ENCODE measurements around the gene CELF5.
"Not testable (repeated sequence)": the region's sequence is repeated elsewhere in the genome, so short reads cannot be mapped to it uniquely, and the experiment has no call there.

DNA sequence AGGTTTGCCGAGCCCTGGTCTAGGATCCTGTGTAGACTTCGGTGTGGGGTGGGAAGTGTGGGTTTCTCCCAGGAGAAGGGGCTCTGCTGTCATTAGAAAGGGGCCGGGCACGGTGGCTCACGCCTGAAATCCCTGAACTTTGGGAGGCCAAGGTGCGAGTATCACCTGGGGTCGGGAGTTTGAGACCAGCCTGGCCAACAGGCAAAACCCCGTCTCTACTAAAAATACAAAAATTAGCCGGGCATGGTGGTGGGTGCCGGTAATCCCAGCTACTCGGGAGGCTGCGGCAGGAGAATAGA lies 32.7 kb upstream of the CELF5 start:
- TF ChIP-seq, protein P1, sequence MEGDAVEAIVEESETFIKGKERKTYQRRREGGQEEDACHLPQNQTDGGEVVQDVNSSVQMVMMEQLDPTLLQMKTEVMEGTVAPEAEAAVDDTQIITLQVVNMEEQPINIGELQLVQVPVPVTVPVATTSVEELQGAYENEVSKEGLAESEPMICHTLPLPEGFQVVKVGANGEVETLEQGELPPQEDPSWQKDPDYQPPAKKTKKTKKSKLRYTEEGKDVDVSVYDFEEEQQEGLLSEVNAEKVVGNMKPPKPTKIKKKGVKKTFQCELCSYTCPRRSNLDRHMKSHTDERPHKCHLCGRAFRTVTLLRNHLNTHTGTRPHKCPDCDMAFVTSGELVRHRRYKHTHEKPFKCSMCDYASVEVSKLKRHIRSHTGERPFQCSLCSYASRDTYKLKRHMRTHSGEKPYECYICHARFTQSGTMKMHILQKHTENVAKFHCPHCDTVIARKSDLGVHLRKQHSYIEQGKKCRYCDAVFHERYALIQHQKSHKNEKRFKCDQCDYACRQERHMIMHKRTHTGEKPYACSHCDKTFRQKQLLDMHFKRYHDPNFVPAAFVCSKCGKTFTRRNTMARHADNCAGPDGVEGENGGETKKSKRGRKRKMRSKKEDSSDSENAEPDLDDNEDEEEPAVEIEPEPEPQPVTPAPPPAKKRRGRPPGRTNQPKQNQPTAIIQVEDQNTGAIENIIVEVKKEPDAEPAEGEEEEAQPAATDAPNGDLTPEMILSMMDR (IDR thresholded peaks at IDR 0.05), result not testable (repeated sequence)
- TF ChIP-seq POLR2A (IDR thresholded peaks at IDR 0.05), result not testable (repeated sequence)
